Panc1 (cell line): ENCODE results near the gene LRRFIP1. TPM values are rescaled to one million over a fixed set of nuclear protein-coding genes. Genes with fewer than 3 reads are reported as not detected.

Experiments
- ATAC-seq: fragments of 200-7000 bp; cut with Tn5 transposase; 2 replicates; pipeline ENCODE4 v1.9.1; 2020; ENCODE audit warnings: mild to moderate bottlenecking, moderate library complexity
- BruUV-seq: library from RNA; stranded (reverse); fragments of 400-500 nt; replicated peaks from 2 replicates; lab custom pipeline; 2021; lab: Mats Ljungman, UMichigan
- CTCF ChIA-PET: fragments of 300-600 bp; sonication (Branson Sonifier 250); formaldehyde crosslinking; loops from one replicate; lab custom pipeline; 2022; ENCODE audit warnings: antibody characterized with exemption; lab: Charles Lee
- POLR2A ChIA-PET: fragments of 300-600 bp; sonication (Branson Sonifier 250); formaldehyde crosslinking; loops from one replicate; lab custom pipeline; 2022; ENCODE audit warnings: antibody characterized with exemption; lab: Charles Lee
- DNase-seq: peaks from one replicate; pipeline ENCODE4 v3.0.0-alpha.2; 2010; ENCODE audit warnings: low read depth, low spot score
- H3K27ac ChIP-seq: 2 replicates; pipeline ENCODE4 v1.5.1; 2011; ENCODE audit warnings: mild to moderate bottlenecking, low read length, inconsistent platforms
- H3K27me3 ChIP-seq: fragments of 200-500 bp; sonication (Bioruptor generic); 2 replicates; pipeline ENCODE4 v1.6.0; 2014; ENCODE audit warnings: low read length, inconsistent platforms; ENCODE audit not compliant: control insufficient read depth, insufficient read depth
- H3K36me3 ChIP-seq: fragments of 200-500 bp; sonication (Bioruptor generic); 2 replicates; pipeline ENCODE4 v1.5.1; 2014; ENCODE audit warnings: inconsistent platforms, mild to moderate bottlenecking, low read length, moderate library complexity; ENCODE audit not compliant: control insufficient read depth, insufficient read depth
- H3K4me1 ChIP-seq: 2 replicates; pipeline ENCODE4 v1.5.1; 2011; ENCODE audit warnings: inconsistent platforms, mild to moderate bottlenecking, low read length, moderate library complexity; ENCODE audit not compliant: control insufficient read depth, insufficient read depth
- H3K4me3 ChIP-seq, 2 experiments: 2 replicates each; pipeline ENCODE4 v1.5.1; 2011 to 2012; ENCODE audit warnings: low read depth in 2 of 2, low read length in 2 of 2, mild to moderate bottlenecking in 2 of 2, inconsistent platforms in 1 of 2, moderate library complexity in 1 of 2
- H3K9me3 ChIP-seq: fragments of 200-500 bp; sonication (Bioruptor generic); 2 replicates; pipeline ENCODE4 v1.5.1; 2014; ENCODE audit warnings: low read depth, mild to moderate bottlenecking, inconsistent platforms, low read length, moderate library complexity; ENCODE audit not compliant: control insufficient read depth, insufficient read depth
- POLR2AphosphoS5 ChIP-seq: IDR thresholded peaks from 2 replicates; pipeline ENCODE4 v1.6.1; 2012; ENCODE audit warnings: mild to moderate bottlenecking, low read depth, low read length, moderate library complexity
- SIN3A ChIP-seq: IDR thresholded peaks from 2 replicates; pipeline ENCODE4 v1.6.1; 2012; ENCODE audit warnings: low read depth, mild to moderate bottlenecking, low read length, moderate library complexity, borderline replicate concordance; ENCODE audit not compliant: insufficient read depth
- TCF7L2 ChIP-seq: IDR thresholded peaks from 2 replicates; pipeline ENCODE4 v1.6.1; 2011; ENCODE audit warnings: mild to moderate bottlenecking, low read depth, low read length, inconsistent platforms
- in situ Hi-C: cut with HindIII; loops from 2 replicates; pipeline ENCODE4 v1.10.0; 2016; ENCODE audit warnings: low sequenced_read_pairs, low pct_unique_long_range_greater_than_20kb
- intact Hi-C: fragments of 100-400 bp; cut with micrococcal nuclease; formaldehyde crosslinking; loops from one replicate; pipeline ENCODE4 v1.10.0; 2022; ENCODE audit not compliant: unreplicated experiment
- total RNA-seq: library from RNA; stranded (reverse); gene quantifications from one replicate; pipeline ENCODE4 v1.2.1, GENCODE V29; 2021; ENCODE audit not compliant: unreplicated experiment
- TF ChIP-seq, protein P1 (sequence below): fragments of 450-650 bp; IDR thresholded peaks from 2 replicates; pipeline ENCODE4 v1.5.1; 2017; ENCODE audit warnings: mild to moderate bottlenecking
- TF ChIP-seq, protein P2 (sequence below), 2 experiments: IDR thresholded peaks; 2 replicates each; pipeline ENCODE4 v1.6.1; 2011 to 2012; ENCODE audit warnings: low read depth in 2 of 2, control low read depth in 1 of 2, low read length in 1 of 2, mild to moderate bottlenecking in 1 of 2, moderate library complexity in 1 of 2; ENCODE audit not compliant: insufficient read depth in 1 of 2

The LRRFIP1 gene
- total RNA-seq, 1 experiment from 2014 or later: 121 TPM

DNA sequence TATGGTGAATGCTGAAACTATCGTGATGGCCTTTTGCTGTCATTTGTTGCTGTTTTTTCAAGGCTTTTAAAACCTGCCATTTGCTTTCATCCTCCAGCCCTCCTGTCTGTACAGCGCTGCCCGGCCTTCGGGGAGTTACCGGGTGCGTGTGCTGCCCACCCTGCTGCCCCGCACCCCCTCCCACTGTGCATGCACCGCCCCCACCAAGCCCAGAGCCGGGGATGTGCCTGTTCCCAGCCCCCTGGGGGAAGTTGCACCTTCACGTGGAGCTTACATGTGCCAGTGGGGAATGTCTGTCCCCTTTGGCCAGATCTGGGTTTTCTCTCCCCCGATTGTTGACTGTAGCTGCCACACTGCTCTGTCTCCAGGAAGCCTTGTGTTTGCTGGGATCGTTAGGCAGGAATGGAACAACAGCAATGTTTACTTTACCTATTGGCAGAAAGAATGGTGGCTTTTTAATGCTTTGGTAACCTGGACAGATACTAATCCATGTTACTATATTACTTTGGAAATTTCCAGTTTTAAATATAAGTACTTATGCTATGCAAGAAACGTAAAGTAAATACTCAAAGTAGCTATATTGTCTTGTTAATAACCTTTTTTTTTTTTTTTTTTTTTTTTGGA, 106.4 kb downstream of the LRRFIP1 start:
- H3K4me1 ChIP-seq: peaks cover 69% of the 10 kb centered on the region
- CTCF ChIA-PET: interaction anchor here (0.6 to 1.2 kb wide), 4 partner anchors 18 to 96 kb away, joined by 3 to 9 read pairs (median 4); no protein-coding TSS in a partner anchor
- peak; percentile 47 for ATAC-seq
- TF ChIP-seq, protein P1, sequence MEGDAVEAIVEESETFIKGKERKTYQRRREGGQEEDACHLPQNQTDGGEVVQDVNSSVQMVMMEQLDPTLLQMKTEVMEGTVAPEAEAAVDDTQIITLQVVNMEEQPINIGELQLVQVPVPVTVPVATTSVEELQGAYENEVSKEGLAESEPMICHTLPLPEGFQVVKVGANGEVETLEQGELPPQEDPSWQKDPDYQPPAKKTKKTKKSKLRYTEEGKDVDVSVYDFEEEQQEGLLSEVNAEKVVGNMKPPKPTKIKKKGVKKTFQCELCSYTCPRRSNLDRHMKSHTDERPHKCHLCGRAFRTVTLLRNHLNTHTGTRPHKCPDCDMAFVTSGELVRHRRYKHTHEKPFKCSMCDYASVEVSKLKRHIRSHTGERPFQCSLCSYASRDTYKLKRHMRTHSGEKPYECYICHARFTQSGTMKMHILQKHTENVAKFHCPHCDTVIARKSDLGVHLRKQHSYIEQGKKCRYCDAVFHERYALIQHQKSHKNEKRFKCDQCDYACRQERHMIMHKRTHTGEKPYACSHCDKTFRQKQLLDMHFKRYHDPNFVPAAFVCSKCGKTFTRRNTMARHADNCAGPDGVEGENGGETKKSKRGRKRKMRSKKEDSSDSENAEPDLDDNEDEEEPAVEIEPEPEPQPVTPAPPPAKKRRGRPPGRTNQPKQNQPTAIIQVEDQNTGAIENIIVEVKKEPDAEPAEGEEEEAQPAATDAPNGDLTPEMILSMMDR: no peak
- TF ChIP-seq TCF7L2: no peak
- no peaks in the 10 kb centered on the region for H3K27me3 ChIP-seq
- H3K36me3 ChIP-seq: peaks cover 5% of the 10 kb centered on the region
- intact Hi-C loops (loop anchor here (5.0 kb wide), 1 partner anchor 36 kb away; no protein-coding TSS in a partner anchor), in situ Hi-C loops (no loop called here)
- BruUV-seq: no TSS peak
- H3K4me3 ChIP-seq: peak overlapping the region; percentile 7 to 42; a peak in 3 of 4 replicates
- no peaks in the 10 kb centered on the region for H3K9me3 ChIP-seq
- POLR2A ChIA-PET: interaction anchor here (0.6 to 0.7 kb wide), 5 partner anchors 25 to 1843 kb away, joined by 3 to 5 read pairs (median 4); no protein-coding TSS in a partner anchor
- H3K27ac ChIP-seq: peak overlapping the region; percentile 90
- no peak for DNase-seq

DNA sequence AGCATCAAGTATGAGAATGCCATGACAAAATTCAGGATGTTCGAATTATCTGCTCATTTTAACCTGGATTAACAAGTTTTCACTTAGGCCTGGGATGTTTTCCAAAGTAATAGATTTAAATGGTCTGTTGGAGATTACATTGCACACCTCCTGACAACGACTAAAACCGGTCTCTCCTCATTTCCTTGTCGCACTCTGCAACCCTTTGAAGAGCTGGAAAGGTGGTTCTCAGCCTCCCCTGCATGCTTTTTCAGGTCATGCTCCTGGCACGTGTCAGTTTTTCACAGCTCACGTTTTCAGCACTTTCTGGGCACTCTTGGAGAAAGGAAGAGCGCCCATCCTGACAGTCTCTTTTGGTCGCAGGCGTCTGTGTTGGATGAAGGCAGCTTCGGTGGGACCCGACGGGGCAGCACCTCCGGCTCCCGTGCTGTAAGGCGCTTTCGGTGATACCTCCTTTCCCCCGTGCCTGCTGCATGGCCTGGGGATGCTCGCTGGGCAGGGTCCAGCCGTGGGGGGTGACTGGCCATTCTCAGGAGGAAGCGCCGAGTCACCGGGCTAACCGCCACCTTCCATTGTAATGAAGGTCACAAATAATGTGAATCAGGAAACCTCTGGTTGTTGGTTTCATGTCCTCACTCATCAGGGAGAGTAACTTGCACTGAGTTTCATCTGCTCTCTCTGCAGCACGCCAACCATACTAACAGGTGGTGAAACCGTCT, 107.7 kb downstream of the LRRFIP1 start:
- H3K27ac ChIP-seq: peak overlapping the region; percentile 52; the same call in 1 of the 2 replicates
- ChIA-PET CTCF (interaction anchor here (0.6 to 1.3 kb wide), 3 partner anchors 10 to 52 kb away, joined by 3 to 4 read pairs (median 3); no protein-coding TSS in a partner anchor), POLR2A (no interaction called here)
- TF ChIP-seq, protein P2, sequence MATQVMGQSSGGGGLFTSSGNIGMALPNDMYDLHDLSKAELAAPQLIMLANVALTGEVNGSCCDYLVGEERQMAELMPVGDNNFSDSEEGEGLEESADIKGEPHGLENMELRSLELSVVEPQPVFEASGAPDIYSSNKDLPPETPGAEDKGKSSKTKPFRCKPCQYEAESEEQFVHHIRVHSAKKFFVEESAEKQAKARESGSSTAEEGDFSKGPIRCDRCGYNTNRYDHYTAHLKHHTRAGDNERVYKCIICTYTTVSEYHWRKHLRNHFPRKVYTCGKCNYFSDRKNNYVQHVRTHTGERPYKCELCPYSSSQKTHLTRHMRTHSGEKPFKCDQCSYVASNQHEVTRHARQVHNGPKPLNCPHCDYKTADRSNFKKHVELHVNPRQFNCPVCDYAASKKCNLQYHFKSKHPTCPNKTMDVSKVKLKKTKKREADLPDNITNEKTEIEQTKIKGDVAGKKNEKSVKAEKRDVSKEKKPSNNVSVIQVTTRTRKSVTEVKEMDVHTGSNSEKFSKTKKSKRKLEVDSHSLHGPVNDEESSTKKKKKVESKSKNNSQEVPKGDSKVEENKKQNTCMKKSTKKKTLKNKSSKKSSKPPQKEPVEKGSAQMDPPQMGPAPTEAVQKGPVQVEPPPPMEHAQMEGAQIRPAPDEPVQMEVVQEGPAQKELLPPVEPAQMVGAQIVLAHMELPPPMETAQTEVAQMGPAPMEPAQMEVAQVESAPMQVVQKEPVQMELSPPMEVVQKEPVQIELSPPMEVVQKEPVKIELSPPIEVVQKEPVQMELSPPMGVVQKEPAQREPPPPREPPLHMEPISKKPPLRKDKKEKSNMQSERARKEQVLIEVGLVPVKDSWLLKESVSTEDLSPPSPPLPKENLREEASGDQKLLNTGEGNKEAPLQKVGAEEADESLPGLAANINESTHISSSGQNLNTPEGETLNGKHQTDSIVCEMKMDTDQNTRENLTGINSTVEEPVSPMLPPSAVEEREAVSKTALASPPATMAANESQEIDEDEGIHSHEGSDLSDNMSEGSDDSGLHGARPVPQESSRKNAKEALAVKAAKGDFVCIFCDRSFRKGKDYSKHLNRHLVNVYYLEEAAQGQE (IDR thresholded peaks at IDR 0.05; ENCODE audit: insufficient read depth in 1 of 2, low read depth in 2 of 2, low read length in 1 of 2): no peak
- TF ChIP-seq, protein P1: no peak
- TF ChIP-seq POLR2AphosphoS5 (no peak), SIN3A (no peak), TCF7L2 (no peak)
- ATAC-seq (no peak), DNase-seq (no peak)
- no peaks in the 10 kb centered on the region for H3K9me3 ChIP-seq
- no TSS peak for BruUV-seq
- intact Hi-C loops (loop anchor here (5.0 kb wide), 1 partner anchor 38 kb away; no protein-coding TSS in a partner anchor), in situ Hi-C loops (no loop called here)
- H3K27me3 ChIP-seq: no peaks in the 10 kb centered on the region
- peaks cover 57% of the 10 kb centered on the region for H3K4me1 ChIP-seq
- no peak overlapping the region for H3K4me3 ChIP-seq
- H3K36me3 ChIP-seq: peaks cover 5% of the 10 kb centered on the region
